Coronary artery (tissue), 2 donors: ENCODE results near the gene SYPL1.

Experiments used
- DNase-seq: peaks from one replicate; pipeline ENCODE4 v3.0.0-alpha.2; 2017; ENCODE audit warnings: low spot score
- H3K27ac ChIP-seq, 2 donors: fragments of 200-600 bp; sonication (generic); one replicate each; pipeline ENCODE4 v1.5.1; 2016 to 2019
- H3K4me3 ChIP-seq: fragments of 200-600 bp; sonication (generic); 2 replicates; pipeline ENCODE4 v1.5.1; 2016; ENCODE audit warnings: mild to moderate bottlenecking, moderate library complexity
- CTCF ChIP-seq: fragments of 200-600 bp; sonication (generic); IDR thresholded peaks from one replicate; pipeline ENCODE4 v1.5.1; 2019; ENCODE audit warnings: antibody characterized with exemption

The SYPL1 gene

GRCh38 chr7:106094780-106095179, 17.3 kb downstream of the SYPL1 start:
- Histone ChIP-seq H3K4me3 (no peak overlapping the region), H3K27ac (no peak overlapping the region)
- DNase-seq: no peak
- no peak for TF ChIP-seq CTCF

- H3K27ac ChIP-seq: no peak overlapping the region
- no peak for TF ChIP-seq CTCF
- DNase-seq: no peak
- no peak overlapping the region for H3K4me3 ChIP-seq
These were observed 19.9 kb downstream of the SYPL1 start for GRCh38 chr7:106092204-106092603.

GRCh38 chr7:106089647-106090046, 22.5 kb downstream of the SYPL1 start:
- Histone ChIP-seq H3K4me3 (no peak overlapping the region), H3K27ac (no peak overlapping the region)
- no peak for TF ChIP-seq CTCF
- DNase-seq: no peak

GRCh38 chr7:106088014-106088413, 24.1 kb downstream of the SYPL1 start:
- DNase-seq: no peak
- H3K4me3 ChIP-seq: no peak overlapping the region
- no peak overlapping the region for H3K27ac ChIP-seq
- no peak for TF ChIP-seq CTCF

GRCh38 chr7:106086062-106086461, 26.1 kb downstream of the SYPL1 start:
- H3K27ac ChIP-seq: no peak overlapping the region
- no peak for DNase-seq
- no peak for TF ChIP-seq CTCF
- H3K4me3 ChIP-seq: no peak overlapping the region

- DNase-seq: no peak
- no peak for TF ChIP-seq CTCF
- Histone ChIP-seq H3K27ac (no peak overlapping the region), H3K4me3 (no peak overlapping the region)
These were observed 27.1 kb downstream of the SYPL1 start for GRCh38 chr7:106085015-106085414.

GRCh38 chr7:106083717-106084116, 28.4 kb downstream of the SYPL1 start:
- Histone ChIP-seq H3K27ac (no peak overlapping the region), H3K4me3 (no peak overlapping the region)
- no peak for DNase-seq
- no peak for TF ChIP-seq CTCF
